Left lung (tissue), 10 donors: ENCODE data around the gene DHRS9. TPM values are rescaled to one million over a fixed set of nuclear protein-coding genes. Genes with fewer than 3 reads are reported as not detected.
"Not testable (repeated sequence)": the region's sequence is repeated elsewhere in the genome, so short reads cannot be mapped to it uniquely, and the experiment has no call there.

Experiments used
- ATAC-seq: fragments of 200-7000 bp; cut with Tn5 transposase; one replicate; pipeline ENCODE4 v1.9.1; 2020; ENCODE audit warnings: moderate library complexity
- DNase-seq, 4 donors: peaks; one replicate each; pipeline ENCODE4 v3.0.0-alpha.2; 2013 to 2020
- H3K27ac ChIP-seq, 2 donors: fragments of 200-600 bp; sonication (generic) in 1 of 2; one replicate each; pipeline versions ENCODE4 v1.5.0 to v1.8.0; 2020 to 2021
- H3K27me3 ChIP-seq, 2 donors: fragments of 200-600 bp; sonication (generic) in 1 of 2; one replicate each; pipeline versions ENCODE4 v1.5.0 to v1.8.0; 2020 to 2021
- H3K36me3 ChIP-seq, 2 donors: fragments of 200-600 bp; sonication (generic) in 1 of 2; one replicate each; pipeline versions ENCODE4 v1.5.0 to v1.8.0; 2020 to 2021
- H3K4me1 ChIP-seq, 2 donors: fragments of 200-600 bp; one replicate each; pipeline ENCODE4 v1.8.0; 2021
- H3K4me3 ChIP-seq, 2 donors: fragments of 200-600 bp; sonication (generic) in 1 of 2; one replicate each; pipeline versions ENCODE4 v1.5.0 to v1.8.0; 2020 to 2021; ENCODE audit warnings: mild to moderate bottlenecking in 1 of 2
- H3K9me3 ChIP-seq, 2 donors: fragments of 200-600 bp; sonication (generic) in 1 of 2; one replicate each; pipeline versions ENCODE4 v1.5.0 to v1.8.0; 2020 to 2021
- intact Hi-C, 2 donors: fragments of 100-400 bp; cut with DNase I; formaldehyde crosslinking; loops; one replicate each; pipeline versions ENCODE4 v1.11.2 to v1.14.2; 2022
- polyA plus RNA-seq, 6 donors: library from polyadenylated mRNA; unstranded; fragments of 120-200 nt; gene quantifications; one replicate each; pipeline ENCODE4 v1.2.1, GENCODE V29; 2013; ENCODE audit not compliant: insufficient read length in 6 of 6
- total RNA-seq, 2 donors: library from RNA; stranded (reverse); fragmentation: NEBNext Ultra II Directional; extraction: Animal tissue kit (Norgen Biotek cat#: 25700); gene quantifications; one replicate each; pipeline ENCODE4 v1.2.1, GENCODE V29; 2021
- TF ChIP-seq, protein P1 (sequence below), 2 donors: fragments of 200-600 bp; sonication (generic) in 1 of 2; IDR thresholded peaks; one replicate each; pipeline versions ENCODE4 v1.5.0 to v1.8.0; 2021; ENCODE audit warnings: antibody characterized with exemption in 2 of 2
- donor health status: DM: no; HTN: yes; CAD: no.
- donor health status: DM: no; HTN: no; CAD: no.

The DHRS9 gene
- total and polyA plus RNA-seq, 8 donors: 0.34 to 8.5 (median 0.68) TPM

DNA sequence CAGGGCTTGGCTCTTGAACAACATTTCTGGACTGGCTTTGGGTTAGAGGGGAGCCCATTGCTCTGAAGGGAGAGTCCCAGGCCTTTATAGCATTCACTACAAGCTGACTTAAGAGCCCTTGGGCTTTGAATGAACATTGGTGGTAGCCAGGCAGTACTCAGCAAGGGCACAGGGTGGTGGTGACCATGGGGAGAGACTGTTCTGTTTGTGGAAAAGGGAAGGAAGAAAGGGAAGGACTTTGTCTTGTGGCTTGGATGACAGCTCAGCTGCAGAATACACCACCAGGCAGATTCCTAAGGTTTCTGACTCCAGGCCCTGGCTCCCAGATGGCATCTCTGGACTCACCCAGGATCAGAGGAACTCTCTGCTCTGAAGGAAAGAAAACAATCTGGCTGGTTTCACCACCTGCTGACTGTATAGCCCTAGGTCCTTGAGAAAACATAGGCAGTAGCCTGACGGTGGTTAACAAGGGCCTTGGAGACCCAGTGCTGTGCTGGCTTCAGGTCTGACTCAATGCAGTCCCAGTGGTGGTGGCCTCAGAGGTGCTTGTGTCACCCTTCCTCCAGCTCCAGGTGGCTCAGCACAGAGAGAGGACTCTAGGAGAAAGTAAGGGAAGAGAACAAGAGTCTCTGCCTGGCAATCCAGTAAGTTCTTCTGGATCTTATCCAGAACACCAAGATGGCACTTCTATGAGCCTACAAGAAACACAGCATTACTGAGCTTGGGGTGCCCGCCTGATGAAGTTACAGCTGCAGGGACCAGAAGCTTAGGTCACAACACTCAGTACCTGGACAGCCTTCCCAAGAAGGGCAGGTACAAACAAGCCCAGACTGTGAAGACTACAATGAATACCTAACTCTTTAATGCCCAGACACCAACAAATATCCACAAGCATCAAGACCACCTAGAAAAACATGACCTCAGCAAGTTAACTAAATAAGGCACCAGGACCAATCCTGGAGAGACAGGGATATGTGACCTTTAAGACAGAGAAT lies 21.8 kb upstream of the DHRS9 start:
- TF ChIP-seq, protein P1, sequence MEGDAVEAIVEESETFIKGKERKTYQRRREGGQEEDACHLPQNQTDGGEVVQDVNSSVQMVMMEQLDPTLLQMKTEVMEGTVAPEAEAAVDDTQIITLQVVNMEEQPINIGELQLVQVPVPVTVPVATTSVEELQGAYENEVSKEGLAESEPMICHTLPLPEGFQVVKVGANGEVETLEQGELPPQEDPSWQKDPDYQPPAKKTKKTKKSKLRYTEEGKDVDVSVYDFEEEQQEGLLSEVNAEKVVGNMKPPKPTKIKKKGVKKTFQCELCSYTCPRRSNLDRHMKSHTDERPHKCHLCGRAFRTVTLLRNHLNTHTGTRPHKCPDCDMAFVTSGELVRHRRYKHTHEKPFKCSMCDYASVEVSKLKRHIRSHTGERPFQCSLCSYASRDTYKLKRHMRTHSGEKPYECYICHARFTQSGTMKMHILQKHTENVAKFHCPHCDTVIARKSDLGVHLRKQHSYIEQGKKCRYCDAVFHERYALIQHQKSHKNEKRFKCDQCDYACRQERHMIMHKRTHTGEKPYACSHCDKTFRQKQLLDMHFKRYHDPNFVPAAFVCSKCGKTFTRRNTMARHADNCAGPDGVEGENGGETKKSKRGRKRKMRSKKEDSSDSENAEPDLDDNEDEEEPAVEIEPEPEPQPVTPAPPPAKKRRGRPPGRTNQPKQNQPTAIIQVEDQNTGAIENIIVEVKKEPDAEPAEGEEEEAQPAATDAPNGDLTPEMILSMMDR (IDR thresholded peaks at IDR 0.05): no peak
- Histone ChIP-seq H3K27ac (no peak overlapping the region), H3K27me3 (no peaks in the 10 kb centered on the region), H3K4me1 (no peaks in the 10 kb centered on the region), H3K9me3 (peaks cover 0 to 22% of the 10 kb centered on the region in 2 donors), H3K4me3 (no peak overlapping the region), H3K36me3 (no peaks in the 10 kb centered on the region)
- intact Hi-C loops: no loop called here
- ATAC-seq (peak; percentile 67), DNase-seq (peak in 1 of 4 donors; percentile 31)

DNA sequence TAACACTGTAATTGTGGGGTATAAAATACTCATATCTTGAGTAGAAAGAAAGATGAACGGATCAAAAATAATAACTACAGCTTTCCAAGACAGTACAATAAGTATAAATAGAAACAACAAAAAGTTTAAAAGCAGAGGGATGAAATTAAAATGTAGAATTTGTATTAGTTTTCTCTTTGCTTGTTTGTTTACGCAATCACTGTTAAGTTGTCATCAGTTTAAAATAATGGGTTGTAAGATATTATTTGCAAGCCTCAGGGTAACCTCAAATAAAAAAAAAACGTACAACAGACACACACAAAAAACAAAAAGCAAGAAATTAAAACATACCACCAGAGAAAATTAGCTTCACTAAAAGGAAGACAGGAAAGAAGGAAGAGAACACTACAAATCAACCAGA lies 20.2 kb upstream of the DHRS9 start:
- ATAC-seq: no peak

DNA sequence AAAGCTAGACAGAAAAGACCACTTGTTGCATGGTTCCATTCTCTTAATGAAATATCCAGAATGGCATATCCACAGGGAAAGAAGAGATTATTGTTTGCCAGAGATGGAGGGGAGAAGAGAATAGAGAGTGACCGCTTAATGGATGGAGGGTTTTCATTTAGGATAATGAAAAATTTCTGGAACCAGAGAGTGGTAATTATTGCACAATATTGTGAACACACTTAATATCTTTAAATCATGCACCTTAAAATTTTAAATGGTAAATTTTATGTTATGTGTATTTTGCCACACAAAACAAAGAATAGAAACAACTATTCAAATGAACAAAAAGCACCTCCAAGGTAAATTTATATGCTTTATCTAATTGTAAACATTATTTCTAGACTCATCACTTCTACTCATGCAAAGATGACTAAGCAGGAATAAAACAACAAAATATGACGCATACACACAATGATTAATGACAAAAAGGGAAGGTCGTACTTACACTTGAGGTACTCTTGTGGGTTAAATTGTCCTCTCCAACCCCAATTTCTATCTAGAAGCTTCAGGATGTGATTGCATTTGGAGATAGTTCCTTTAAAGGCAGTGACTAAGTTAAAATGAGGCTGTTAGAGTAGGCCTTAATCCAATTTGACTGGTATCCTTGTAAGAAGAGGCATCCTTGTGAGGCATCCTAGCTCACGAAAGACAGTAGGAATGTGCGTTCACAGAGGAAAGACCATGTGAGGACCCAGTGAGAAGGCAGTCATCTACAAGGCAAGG lies 18.7 kb upstream of the DHRS9 start:
- H3K27ac ChIP-seq: no peak overlapping the region
- no peak for ATAC-seq
- peaks cover 0 to 21% of the 10 kb centered on the region in 2 donors for H3K9me3 ChIP-seq
- no peak overlapping the region for H3K4me3 ChIP-seq
- no peaks in the 10 kb centered on the region for H3K27me3 ChIP-seq
- DNase-seq: no peak
- no peaks in the 10 kb centered on the region for H3K4me1 ChIP-seq
- no peaks in the 10 kb centered on the region for H3K36me3 ChIP-seq
- intact Hi-C loops: no loop called here
- TF ChIP-seq, protein P1 (IDR thresholded peaks at IDR 0.05): no peak

More for the DNA sequence above, 20.2 kb upstream of the DHRS9 start:
- Histone ChIP-seq H3K36me3 (no peaks in the 10 kb centered on the region), H3K27ac (no peak overlapping the region), H3K4me3 (no peak overlapping the region), H3K4me1 (no peaks in the 10 kb centered on the region), H3K27me3 (no peaks in the 10 kb centered on the region), H3K9me3 (peaks cover 0 to 12% of the 10 kb centered on the region in 2 donors)
- DNase-seq: no peak
- intact Hi-C loops: no loop called here
- TF ChIP-seq, protein P1 (IDR thresholded peaks at IDR 0.05): no peak

DNA sequence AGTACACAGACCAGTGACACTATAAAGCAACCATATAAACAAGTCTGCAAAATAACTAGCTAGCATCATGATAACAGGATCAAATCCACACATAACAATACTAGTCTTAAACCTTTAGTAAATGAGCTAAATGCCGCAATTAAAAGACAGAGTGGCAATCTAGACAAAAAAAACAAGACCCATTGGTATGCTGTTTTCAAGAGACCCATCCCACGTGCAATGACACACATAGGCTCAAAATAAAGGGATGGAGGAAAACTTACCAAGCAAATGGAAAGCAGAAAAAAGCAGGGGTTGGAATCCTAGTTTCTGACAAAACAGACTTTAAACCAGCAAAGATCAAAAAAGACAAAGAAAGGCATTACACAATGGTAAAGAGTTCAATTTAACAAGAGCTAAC lies 14.8 kb upstream of the DHRS9 start:
- H3K36me3 ChIP-seq, H3K27ac ChIP-seq, DNase-seq, H3K4me1 ChIP-seq, H3K27me3 ChIP-seq, intact Hi-C loops, ATAC-seq, H3K4me3 ChIP-seq: not testable (repeated sequence)
- peaks cover 0 to 42% of the 10 kb centered on the region in 2 donors for H3K9me3 ChIP-seq

DNA sequence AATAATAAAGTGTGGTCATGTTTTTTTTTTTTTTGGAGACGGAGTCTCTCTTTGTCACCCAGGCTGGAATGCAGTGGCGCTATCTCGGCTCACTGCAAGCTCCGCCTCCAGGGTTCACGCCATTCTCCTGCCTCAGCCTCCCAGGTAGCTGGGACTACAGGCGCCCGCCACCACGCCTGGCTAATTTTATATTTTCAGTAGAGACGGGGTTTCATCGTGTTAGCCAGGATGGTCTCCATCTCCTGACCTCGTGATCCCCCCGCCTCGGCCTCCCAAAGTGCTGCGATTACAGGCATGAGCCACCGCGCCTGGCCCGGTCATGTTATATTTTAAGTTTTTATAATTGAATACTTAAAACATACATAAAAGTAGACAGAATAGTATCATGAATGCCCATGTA lies 5.2 kb upstream of the DHRS9 start:
- intact Hi-C loops, ATAC-seq: not testable (repeated sequence)

DNA sequence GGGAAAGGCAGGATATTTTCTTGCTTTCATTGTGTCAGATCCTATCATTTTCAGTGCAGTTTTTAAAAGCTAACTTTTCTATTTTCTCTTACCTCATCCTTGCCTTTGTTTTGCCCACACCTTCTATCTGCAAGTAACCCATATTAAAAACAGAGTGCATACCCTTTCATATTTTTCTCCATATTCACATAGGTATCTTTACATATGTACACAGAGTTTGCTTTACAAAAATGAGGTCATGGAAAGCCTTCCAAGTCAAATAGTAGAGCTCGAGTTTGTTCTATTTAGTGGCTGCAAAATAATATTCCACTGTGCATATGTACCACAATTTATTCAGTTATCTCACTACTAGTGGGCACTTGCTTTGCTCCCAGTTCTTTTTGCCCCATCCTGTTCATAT lies 3.9 kb upstream of the DHRS9 start:
- DNase-seq: no peak
- Histone ChIP-seq H3K36me3 (no peaks in the 10 kb centered on the region), H3K4me1 (peaks cover 0 to 24% of the 10 kb centered on the region in 2 donors), H3K4me3 (no peak overlapping the region), H3K27ac (no peak overlapping the region), H3K27me3 (no peaks in the 10 kb centered on the region), H3K9me3 (no peaks in the 10 kb centered on the region)
- intact Hi-C loops: no loop called here
- no peak for ATAC-seq
- TF ChIP-seq, protein P1 (IDR thresholded peaks at IDR 0.05): no peak

More for the DNA sequence above, 5.2 kb upstream of the DHRS9 start:
- H3K27ac ChIP-seq, H3K9me3 ChIP-seq, DNase-seq, H3K36me3 ChIP-seq, H3K4me3 ChIP-seq, H3K27me3 ChIP-seq: not testable (repeated sequence)
- peaks cover 0 to 15% of the 10 kb centered on the region in 2 donors for H3K4me1 ChIP-seq
